ENCODE measurements around the gene COX7C. TPM values are rescaled to one million over a fixed set of nuclear protein-coding genes. Genes with fewer than 3 reads are reported as not detected.

The COX7C gene
- total RNA-seq, 1 donor from 2014 or later = 702 TPM

DNA sequence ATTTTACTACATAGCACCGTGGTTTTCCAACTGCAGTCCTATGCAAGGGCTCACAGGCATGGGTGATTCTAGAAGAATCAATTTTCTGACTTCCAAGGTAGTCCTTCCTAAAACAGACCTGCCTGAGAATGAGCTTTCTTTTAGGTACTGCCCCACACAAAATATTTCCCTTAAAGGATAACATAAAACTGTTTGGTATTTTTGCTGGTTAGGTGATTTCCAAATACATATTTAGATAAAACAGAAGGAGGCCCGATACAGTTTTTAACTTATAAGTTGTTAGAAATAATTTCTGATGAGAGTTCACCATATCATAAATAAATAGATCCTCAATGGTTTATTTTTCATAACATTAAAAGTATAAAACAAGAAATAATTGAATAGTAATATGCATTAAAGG, 46.4 kb downstream of the COX7C start:
- Histone ChIP-seq H3K27ac (no peak overlapping the region), H3K27me3 (no peaks in the 10 kb centered on the region), H4K20me1 (ENCODE audit: low read depth) (no peaks in the 10 kb centered on the region), H3K9ac (no peak overlapping the region), H2AFZ (replicated peaks) (no peak overlapping the region), H3K4me3 (no peak overlapping the region), H3K9me3 (ENCODE audit: low read depth) (no peaks in the 10 kb centered on the region), H3K79me2 (ENCODE audit: low read depth) (no peaks in the 10 kb centered on the region), H3K4me1 (no peaks in the 10 kb centered on the region), H3K36me3 (no peaks in the 10 kb centered on the region), H3K4me2 (no peak overlapping the region), H3F3A (ENCODE audit: low read depth) (no peaks in the 10 kb centered on the region)
- TF ChIP-seq, protein P1, sequence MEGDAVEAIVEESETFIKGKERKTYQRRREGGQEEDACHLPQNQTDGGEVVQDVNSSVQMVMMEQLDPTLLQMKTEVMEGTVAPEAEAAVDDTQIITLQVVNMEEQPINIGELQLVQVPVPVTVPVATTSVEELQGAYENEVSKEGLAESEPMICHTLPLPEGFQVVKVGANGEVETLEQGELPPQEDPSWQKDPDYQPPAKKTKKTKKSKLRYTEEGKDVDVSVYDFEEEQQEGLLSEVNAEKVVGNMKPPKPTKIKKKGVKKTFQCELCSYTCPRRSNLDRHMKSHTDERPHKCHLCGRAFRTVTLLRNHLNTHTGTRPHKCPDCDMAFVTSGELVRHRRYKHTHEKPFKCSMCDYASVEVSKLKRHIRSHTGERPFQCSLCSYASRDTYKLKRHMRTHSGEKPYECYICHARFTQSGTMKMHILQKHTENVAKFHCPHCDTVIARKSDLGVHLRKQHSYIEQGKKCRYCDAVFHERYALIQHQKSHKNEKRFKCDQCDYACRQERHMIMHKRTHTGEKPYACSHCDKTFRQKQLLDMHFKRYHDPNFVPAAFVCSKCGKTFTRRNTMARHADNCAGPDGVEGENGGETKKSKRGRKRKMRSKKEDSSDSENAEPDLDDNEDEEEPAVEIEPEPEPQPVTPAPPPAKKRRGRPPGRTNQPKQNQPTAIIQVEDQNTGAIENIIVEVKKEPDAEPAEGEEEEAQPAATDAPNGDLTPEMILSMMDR (IDR thresholded peaks at IDR 0.05) = no peak
- TF ChIP-seq EZH2 (IDR thresholded peaks at IDR 0.05) (no peak), EZH2phosphoT487 (IDR thresholded peaks at IDR 0.05) (no peak)
- H3K27me3 Mint-ChIP-seq (ENCODE audit: insufficient read depth, low read depth) = no peaks in the 10 kb centered on the region
- H3K36me3 Mint-ChIP-seq = no peaks in the 10 kb centered on the region
- DNase-seq (ENCODE audit: low spot score) = no peak
- no peak overlapping the region for H3K4me3 Mint-ChIP-seq
- H3K27ac Mint-ChIP-seq = no peak overlapping the region
- H3K4me1 Mint-ChIP-seq = no peaks in the 10 kb centered on the region
- peaks cover 6% of the 10 kb centered on the region for H3K9me3 Mint-ChIP-seq

DNA sequence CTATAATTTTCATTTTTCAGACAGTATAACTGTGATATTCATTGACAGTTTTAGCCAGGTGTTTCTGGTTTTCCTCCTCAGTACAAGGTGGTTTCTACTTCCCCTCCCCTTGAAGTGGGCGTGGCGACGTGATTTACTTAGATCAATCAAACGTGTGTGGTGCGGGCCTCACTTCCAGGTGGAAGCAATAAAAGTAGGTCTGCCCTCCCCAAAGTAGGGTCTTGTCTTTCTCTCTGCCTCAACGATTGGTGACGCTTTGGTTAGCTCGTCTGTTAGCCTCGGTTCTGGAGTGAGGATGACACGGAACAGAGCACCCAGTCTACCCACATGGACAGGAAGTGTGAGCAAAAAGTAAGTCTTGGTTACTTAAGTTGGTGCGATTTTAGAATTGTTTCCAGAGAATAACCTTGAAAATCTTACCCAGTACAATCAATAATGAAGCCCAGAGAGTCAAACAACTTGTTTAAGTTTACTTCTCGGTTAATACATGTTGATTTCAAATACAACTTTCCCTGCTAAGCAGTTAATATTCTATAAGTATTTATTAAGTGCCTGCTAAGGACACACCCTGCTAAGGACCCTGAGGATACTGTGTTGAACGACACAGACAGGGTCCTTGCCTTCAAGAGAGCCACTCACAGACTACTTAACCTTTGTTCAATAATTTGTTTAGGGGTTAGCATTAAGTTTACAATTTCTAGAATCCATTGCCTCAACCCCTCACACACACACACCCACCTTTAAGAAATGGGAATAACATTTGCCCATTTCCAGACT, 48.4 kb downstream of the COX7C start:
- no peaks in the 10 kb centered on the region for H3K36me3 ChIP-seq
- H4K20me1 ChIP-seq (ENCODE audit: low read depth) = no peaks in the 10 kb centered on the region
- no peaks in the 10 kb centered on the region for H3K9me3 ChIP-seq (ENCODE audit: low read depth)
- no peak overlapping the region for H3K4me3 Mint-ChIP-seq
- no peak overlapping the region for H3K27ac Mint-ChIP-seq
- TF ChIP-seq EZH2phosphoT487 (IDR thresholded peaks at IDR 0.05) (no peak), EZH2 (IDR thresholded peaks at IDR 0.05) (no peak)
- TF ChIP-seq, protein P1 (IDR thresholded peaks at IDR 0.05) = no peak
- H3K4me1 Mint-ChIP-seq = no peaks in the 10 kb centered on the region
- H3K27ac ChIP-seq = no peak overlapping the region
- H3K36me3 Mint-ChIP-seq = no peaks in the 10 kb centered on the region
- DNase-seq (ENCODE audit: low spot score) = no peak
- no peaks in the 10 kb centered on the region for H3K9me3 Mint-ChIP-seq
- H3F3A ChIP-seq (ENCODE audit: low read depth) = no peaks in the 10 kb centered on the region
- H3K4me3 ChIP-seq = no peak overlapping the region
- H3K4me2 ChIP-seq = no peak overlapping the region
- H3K4me1 ChIP-seq = no peaks in the 10 kb centered on the region
- H3K27me3 ChIP-seq = no peaks in the 10 kb centered on the region
- H3K9ac ChIP-seq = no peak overlapping the region
- peaks cover 2% of the 10 kb centered on the region for H3K27me3 Mint-ChIP-seq (ENCODE audit: insufficient read depth, low read depth)
- no peaks in the 10 kb centered on the region for H3K79me2 ChIP-seq (ENCODE audit: low read depth)
- H2AFZ ChIP-seq (replicated peaks) = peak overlapping the region; percentile 47

DNA sequence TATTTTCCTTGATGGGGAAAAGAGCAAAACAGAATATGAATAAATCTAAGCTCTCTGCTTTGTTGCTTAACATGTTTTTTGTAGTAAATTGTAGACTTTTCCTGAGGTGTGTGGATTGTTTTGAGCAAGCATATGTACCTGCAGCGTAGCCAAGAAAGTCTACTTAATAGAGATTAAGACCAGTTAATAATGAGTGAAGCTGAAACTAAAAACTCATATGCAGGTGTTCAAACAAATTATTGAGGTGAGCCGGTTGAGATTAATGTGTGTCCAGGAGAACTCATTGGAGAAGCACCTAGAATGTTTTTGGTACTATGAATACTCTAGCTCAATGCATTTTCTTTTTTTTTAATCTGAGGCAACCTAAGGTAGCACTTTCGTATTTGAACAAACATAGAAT, 49.2 kb downstream of the COX7C start:
- no peak overlapping the region for H2AFZ ChIP-seq (replicated peaks)
- no peaks in the 10 kb centered on the region for H3F3A ChIP-seq (ENCODE audit: low read depth)
- no peak for DNase-seq (ENCODE audit: low spot score)
- no peaks in the 10 kb centered on the region for H3K27me3 ChIP-seq
- H3K4me1 ChIP-seq = no peaks in the 10 kb centered on the region
- H3K27me3 Mint-ChIP-seq (ENCODE audit: insufficient read depth, low read depth) = peaks cover 2% of the 10 kb centered on the region
- H3K9ac ChIP-seq = no peak overlapping the region
- no peak overlapping the region for H3K4me3 ChIP-seq
- H3K4me2 ChIP-seq = no peak overlapping the region
- H3K4me3 Mint-ChIP-seq = no peak overlapping the region
- H3K4me1 Mint-ChIP-seq = no peaks in the 10 kb centered on the region
- H3K36me3 ChIP-seq = no peaks in the 10 kb centered on the region
- no peak overlapping the region for H3K27ac Mint-ChIP-seq
- H3K27ac ChIP-seq = no peak overlapping the region
- no peak for TF ChIP-seq EZH2phosphoT487 (IDR thresholded peaks at IDR 0.05)
- no peak for TF ChIP-seq EZH2 (IDR thresholded peaks at IDR 0.05)
- TF ChIP-seq, protein P1 (IDR thresholded peaks at IDR 0.05) = no peak
- no peaks in the 10 kb centered on the region for H3K9me3 ChIP-seq (ENCODE audit: low read depth)
- H3K79me2 ChIP-seq (ENCODE audit: low read depth) = no peaks in the 10 kb centered on the region
- no peaks in the 10 kb centered on the region for H3K36me3 Mint-ChIP-seq
- no peaks in the 10 kb centered on the region for H3K9me3 Mint-ChIP-seq
- H4K20me1 ChIP-seq (ENCODE audit: low read depth) = no peaks in the 10 kb centered on the region

Small RNAs within 50 kb of the gene (small RNA-seq; reads per million reads assigned to genes)
- not detected for gene RNU6-804P

Measured in neural progenitor cell (in vitro differentiated cells).